Measurements from ENCODE around the gene FRMD4A. TPM values are rescaled to one million over a fixed set of nuclear protein-coding genes. Genes with fewer than 3 reads are reported as not detected.

The FRMD4A gene
- total RNA-seq, 2 experiments from 2014 or later = 0.17 TPM; not detected in 1

- Histone ChIP-seq H3K4me2 (ENCODE audit: low read length) (no peak overlapping the region), H3K9me3 (ENCODE audit: low read length) (no peaks in the 10 kb centered on the region), H3K9me2 (ENCODE audit: insufficient read depth, low read length) (no peaks in the 10 kb centered on the region), H4K20me1 (ENCODE audit: insufficient read depth, low read length) (no peaks in the 10 kb centered on the region; the same call in 1 of the 2 replicates), H3K79me2 (ENCODE audit: insufficient read depth, low read depth, low read length) (no peaks in the 10 kb centered on the region), H3K27ac (ENCODE audit: low read depth, low read length, poor library complexity, severe bottlenecking) (no peak overlapping the region), H2AFZ (ENCODE audit: low read length) (no peak overlapping the region), H3K36me3 (ENCODE audit: insufficient read depth, low read length) (no peaks in the 10 kb centered on the region), H3K4me1 (ENCODE audit: insufficient read depth, low read length, poor library complexity, severe bottlenecking) (no peaks in the 10 kb centered on the region), H3K4me3 (ENCODE audit: low read depth, low read length, poor library complexity, severe bottlenecking) (no peak overlapping the region)
- DNase-seq (ENCODE audit: low spot score) = no peak
- ChIA-PET CTCF (ENCODE audit: unreplicated experiment) (no interaction called here), POLR2A (interaction anchor here (0.6 kb wide), 1 partner anchor 251 kb away, joined by 3 read pairs; no protein-coding TSS in a partner anchor)
- intact Hi-C loops (cut with micrococcal nuclease; ENCODE audit: unreplicated experiment) = no loop called here
- TF ChIP-seq EZH2phosphoT487 (IDR thresholded peaks at IDR 0.05; ENCODE audit: borderline replicate concordance, low read depth, low read length) (no peak), CTCF (conservative IDR thresholded peaks at IDR 0.05; ENCODE audit: low read length) (no peak)
- BruUV-seq (replicated peaks) = no TSS peak
Observed at GRCh38 chr10:13654118-13654830, 676.5 kb downstream of the FRMD4A start.

GRCh38 chr10:13652860-13653259 lies 677.9 kb downstream of the FRMD4A start:
- H3K9me3 ChIP-seq (ENCODE audit: low read length) = no peaks in the 10 kb centered on the region
- TF ChIP-seq CTCF (conservative IDR thresholded peaks at IDR 0.05; ENCODE audit: low read length) (no peak), EZH2phosphoT487 (IDR thresholded peaks at IDR 0.05; ENCODE audit: borderline replicate concordance, low read depth, low read length) (no peak)
- no peaks in the 10 kb centered on the region for H3K9me2 ChIP-seq (ENCODE audit: insufficient read depth, low read length)
- H3K36me3 ChIP-seq (ENCODE audit: insufficient read depth, low read length) = no peaks in the 10 kb centered on the region
- BruUV-seq (replicated peaks) = no TSS peak
- POLR2A ChIA-PET = no interaction called here
- H3K4me2 ChIP-seq (ENCODE audit: low read length) = no peak overlapping the region
- H3K4me1 ChIP-seq (ENCODE audit: insufficient read depth, low read length, poor library complexity, severe bottlenecking) = no peaks in the 10 kb centered on the region
- intact Hi-C loops (cut with micrococcal nuclease; ENCODE audit: unreplicated experiment) = no loop called here
- no peaks in the 10 kb centered on the region for H3K79me2 ChIP-seq (ENCODE audit: insufficient read depth, low read depth, low read length)
- H3K27ac ChIP-seq (ENCODE audit: low read depth, low read length, poor library complexity, severe bottlenecking) = no peak overlapping the region
- no peaks in the 10 kb centered on the region; the same call in 1 of the 2 replicates for H4K20me1 ChIP-seq (ENCODE audit: insufficient read depth, low read length)
- no peak for DNase-seq (ENCODE audit: low spot score)
- no peak overlapping the region for H3K4me3 ChIP-seq (ENCODE audit: low read depth, low read length, poor library complexity, severe bottlenecking)
- CTCF ChIA-PET (ENCODE audit: unreplicated experiment) = no interaction called here
- no peak overlapping the region for H2AFZ ChIP-seq (ENCODE audit: low read length)

- Histone ChIP-seq H4K20me1 (ENCODE audit: insufficient read depth, low read length) (no peaks in the 10 kb centered on the region; the same call in 1 of the 2 replicates), H3K27ac (ENCODE audit: low read depth, low read length, poor library complexity, severe bottlenecking) (no peak overlapping the region), H3K4me3 (ENCODE audit: low read depth, low read length, poor library complexity, severe bottlenecking) (no peak overlapping the region), H3K79me2 (ENCODE audit: insufficient read depth, low read depth, low read length) (no peaks in the 10 kb centered on the region), H3K9me3 (ENCODE audit: low read length) (no peaks in the 10 kb centered on the region), H3K36me3 (ENCODE audit: insufficient read depth, low read length) (no peaks in the 10 kb centered on the region), H2AFZ (ENCODE audit: low read length) (no peak overlapping the region), H3K4me2 (ENCODE audit: low read length) (no peak overlapping the region), H3K9me2 (ENCODE audit: insufficient read depth, low read length) (no peaks in the 10 kb centered on the region), H3K4me1 (ENCODE audit: insufficient read depth, low read length, poor library complexity, severe bottlenecking) (no peaks in the 10 kb centered on the region)
- intact Hi-C loops (cut with micrococcal nuclease; ENCODE audit: unreplicated experiment) = no loop called here
- no peak for DNase-seq (ENCODE audit: low spot score)
- POLR2A ChIA-PET = no interaction called here
- TF ChIP-seq CTCF (conservative IDR thresholded peaks at IDR 0.05; ENCODE audit: low read length) (no peak), EZH2phosphoT487 (IDR thresholded peaks at IDR 0.05; ENCODE audit: borderline replicate concordance, low read depth, low read length) (no peak)
- CTCF ChIA-PET (ENCODE audit: unreplicated experiment) = no interaction called here
- BruUV-seq (replicated peaks) = no TSS peak
Observed at GRCh38 chr10:13651969-13652720, 678.6 kb downstream of the FRMD4A start.
